A549 (cell line): ENCODE results near the gene ARFGAP2. TPM values are rescaled to one million over a fixed set of nuclear protein-coding genes. Genes with fewer than 3 reads are reported as not detected.

ENCODE experiments used
- ATAC-seq, 2 experiments: fragments of 200-7000 bp in 1 of 2; fragments of >200 bp in 1 of 2; cut with Nextera tagmentation in 1 of 2; cut with Tn5 transposase in 1 of 2; 3 replicates each; pipeline versions ENCODE4 v1.8.0 to v1.9.1; 2018 to 2020; ENCODE audit warnings: mild to moderate bottlenecking in 1 of 2, moderate library complexity in 1 of 2
- CTCF ChIA-PET: fragments of 300-600 bp; sonication (Branson Sonifier 250); formaldehyde crosslinking; extraction: SDS; loops from one replicate; lab custom pipeline; 2021; ENCODE audit warnings: antibody characterized with exemption, inconsistent platforms; lab: Yijun Ruan, JAX
- POLR2A ChIA-PET: fragments of 350-600 bp; formaldehyde crosslinking; extraction: SDS; loops from one replicate; lab custom pipeline; 2021; ENCODE audit warnings: antibody characterized with exemption, inconsistent platforms; lab: Yijun Ruan, JAX
- DNase-seq, 2 experiments: peaks; one replicate each; pipeline versions ENCODE4 v3.0.0 to v3.0.0-alpha.2; 2011 to 2016; ENCODE audit warnings: low read depth in 1 of 2, low spot score in 1 of 2
- FAIRE-seq: peaks from 2 replicates; lab custom pipeline; 2011; peaks lifted over from hg19 to GRCh38; lab: Jason Lieb, UNC
- H3K27ac ChIP-seq, 2 experiments: fragments of >200 bp; sonication (Bioruptor Twin); formaldehyde crosslinking; 3 replicates each; pipeline ENCODE4 v1.5.1; 2016 to 2017
- H3K4me1 ChIP-seq: fragments of >200 bp; sonication (Bioruptor Twin); formaldehyde crosslinking; 3 replicates; pipeline ENCODE4 v1.6.1; 2016
- H3K4me2 ChIP-seq: fragments of >200 bp; sonication (Bioruptor Twin); formaldehyde crosslinking; 3 replicates; pipeline ENCODE4 v1.6.1; 2016
- H3K4me3 ChIP-seq: fragments of >200 bp; sonication (Bioruptor Twin); formaldehyde crosslinking; 3 replicates; pipeline ENCODE4 v1.5.1; 2016
- H3K9me3 ChIP-seq: fragments of >200 bp; sonication (Bioruptor Twin); formaldehyde crosslinking; 3 replicates; pipeline ENCODE4 v1.6.1; 2016
- CEBPB ChIP-seq, 2 experiments: fragments of >200 bp in 1 of 2; sonication (Bioruptor Twin) in 1 of 2; formaldehyde crosslinking in 1 of 2; IDR thresholded peaks; 2 replicates each; pipeline ENCODE4 v1.6.1; 2012 to 2016
- E2F6 ChIP-seq: IDR thresholded peaks from 2 replicates; pipeline ENCODE4 v1.6.1; 2012; ENCODE audit warnings: low read depth, borderline replicate concordance
- FOSB ChIP-seq: fragments of 250-450 bp; sonication (Bioruptor Pico); IDR thresholded peaks from 2 replicates; pipeline ENCODE4 v1.5.0; 2020; ENCODE audit warnings: mild to moderate bottlenecking, moderate library complexity
- GATA3 ChIP-seq: IDR thresholded peaks from 2 replicates; pipeline ENCODE4 v1.6.1; 2012; ENCODE audit warnings: borderline replicate concordance
- JUN ChIP-seq, 2 experiments: fragments of >200 bp; sonication (Bioruptor Twin); formaldehyde crosslinking; IDR thresholded peaks; 2 replicates in 1 of 2; 3 replicates in 1 of 2; pipeline ENCODE4 v1.6.1; 2016 to 2017
- KDM5A ChIP-seq: fragments of 200-600 bp; sonication (generic); IDR thresholded peaks from 2 replicates; pipeline ENCODE4 v1.6.1; 2016; ENCODE audit warnings: antibody characterized with exemption, mild to moderate bottlenecking
- MYC ChIP-seq: IDR thresholded peaks from 2 replicates; pipeline ENCODE4 v1.6.1; 2012; ENCODE audit warnings: mild to moderate bottlenecking, inconsistent platforms, low read length, improper control_type of control experiment, borderline replicate concordance
- NPAS2 ChIP-seq: fragments of 250-450 bp; sonication (Bioruptor Pico); IDR thresholded peaks from 2 replicates; pipeline ENCODE4 v1.8.0; 2022; ENCODE audit warnings: mild to moderate bottlenecking, moderate library complexity, borderline replicate concordance
- PBX3 ChIP-seq: IDR thresholded peaks from 2 replicates; pipeline ENCODE4 v1.6.1; 2012
- PHF8 ChIP-seq: fragments of 200-600 bp; sonication (generic); IDR thresholded peaks from 2 replicates; pipeline ENCODE4 v1.6.1; 2016; ENCODE audit warnings: low read depth, mild to moderate bottlenecking, antibody characterized with exemption, moderate library complexity, borderline replicate concordance
- POLR2A ChIP-seq: IDR thresholded peaks from 2 replicates; pipeline ENCODE4 v1.6.1; 2012; ENCODE audit warnings: mild to moderate bottlenecking, low read length
- RAD21 ChIP-seq, 2 experiments: fragments of >200 bp in 1 of 2; sonication (Bioruptor Twin) in 1 of 2; formaldehyde crosslinking in 1 of 2; IDR thresholded peaks in 1 of 2; conservative IDR thresholded peaks in 1 of 2; 2 replicates in 1 of 2; 3 replicates in 1 of 2; pipeline ENCODE4 v1.6.1; 2012 to 2018; ENCODE audit warnings: inconsistent platforms in 1 of 2
- RARB ChIP-seq: fragments of 250-450 bp; sonication (Bioruptor Pico); IDR thresholded peaks from 2 replicates; pipeline ENCODE4 v1.8.0; 2021; ENCODE audit warnings: mild to moderate bottlenecking, moderate library complexity
- RFX5 ChIP-seq: fragments of 450-650 bp; IDR thresholded peaks from 2 replicates; pipeline ENCODE4 v1.7.1; 2014; ENCODE audit warnings: antibody characterized with exemption, mild to moderate bottlenecking, moderate library complexity
- SMC3 ChIP-seq: fragments of >200 bp; sonication (Bioruptor Twin); formaldehyde crosslinking; IDR thresholded peaks from 3 replicates; pipeline ENCODE4 v1.6.1; 2018; ENCODE audit warnings: inconsistent platforms
- SREBF2 ChIP-seq: fragments of 450-650 bp; IDR thresholded peaks from 2 replicates; pipeline ENCODE4 v1.6.1; 2014; ENCODE audit warnings: mild to moderate bottlenecking, moderate library complexity
- TFCP2L1 ChIP-seq: fragments of 250-450 bp; sonication (Bioruptor Pico); IDR thresholded peaks from 2 replicates; pipeline ENCODE4 v1.5.0; 2021; ENCODE audit warnings: mild to moderate bottlenecking
- TP53 ChIP-seq: fragments of 250-450 bp; sonication (Bioruptor Pico); IDR thresholded peaks from 2 replicates; pipeline ENCODE4 v1.5.0; 2021; ENCODE audit warnings: mild to moderate bottlenecking, moderate library complexity
- ZNF302 ChIP-seq: fragments of 250-450 bp; sonication (Bioruptor Pico); IDR thresholded peaks from 2 replicates; pipeline ENCODE4 v1.9.0; 2021; ENCODE audit warnings: inconsistent platforms, mild to moderate bottlenecking, moderate library complexity
- WGBS: methylation state at CpG from one replicate; pipeline ENCODE4 v1.1.6; 2017; ENCODE audit errors: missing lambda C conversion rate; 5-methylcytosine and 5-hydroxymethylcytosine counted together
- polyA minus RNA-seq: library from RNA; depleted of rRNA, polyadenylated mRNA; stranded (reverse); fragments of >200 nt; gene quantifications from 2 replicates; pipeline ENCODE4 v1.2.3, GENCODE V29; 2011; rRNA and poly(A)+ RNA removed
- polyA plus RNA-seq, 4 experiments: library from polyadenylated mRNA; depleted of rRNA in 3 of 4; stranded (reverse); fragments of >200 nt; fragmentation: RNase III in 1 of 4; extraction: RNeasy Plus Mini Kit Qiagen cat#74134 plus additional on column Dnase treatment in 1 of 4; gene quantifications; 2 replicates in 3 of 4; 3 replicates in 1 of 4; pipeline ENCODE4 v1.2.3, GENCODE V29; 2011 to 2017
- TF ChIP-seq, protein P1 (sequence below): fragments of >200 bp; sonication (Bioruptor Twin); formaldehyde crosslinking; IDR thresholded peaks from 3 replicates; pipeline ENCODE4 v1.5.1; 2016
- TF ChIP-seq, protein P2 (sequence below): fragments of 250-450 bp; sonication (Bioruptor Pico); IDR thresholded peaks from 2 replicates; pipeline ENCODE4 v1.5.0; 2021; ENCODE audit warnings: mild to moderate bottlenecking, moderate library complexity, borderline replicate concordance

The ARFGAP2 gene
- polyA plus RNA-seq (2011; rRNA removed) (28.3 and 29.5 TPM in 2 replicates), polyA plus RNA-seq (2017; fragmentation: RNase III; extraction: RNeasy Plus Mini Kit Qiagen cat#74134 plus additional on column Dnase treatment) (34.0 to 38.0 TPM (median 35.2 TPM) in 3 replicates), polyA minus RNA-seq (52.4 and 57.7 TPM in 2 replicates)
- polyA plus RNA-seq (2012; cell fraction: cytosol; rRNA removed): 28.5 and 30.6 TPM in 2 replicates
- 114 and 160 TPM in 2 replicates for polyA plus RNA-seq (2012; cell fraction: nucleus; rRNA removed)

- H3K4me2 ChIP-seq: peak within 1 kb of the TSS; percentile 92
- H3K4me3 ChIP-seq: peak within 1 kb of the TSS; percentile 100
- TF ChIP-seq SMC3 (no peak), TFCP2L1 (CRISPR knock-in tag) (0 out of 2 replicates have a peak, but pooled peaks have one; percentile 54), RAD21 (conservative IDR thresholded peaks at IDR 0.05 in 1 of 2, IDR thresholded peaks at IDR 0.05 in 1 of 2) (no peak), KDM5A (peak; percentile 98), JUN (IDR thresholded peaks at IDR 0.05) (peak; percentile 75 to 85), CEBPB (IDR thresholded peaks at IDR 0.05) (no peak), TP53 (CRISPR knock-in tag) (0 out of 2 replicates have a peak, but pooled peaks have one; percentile 55), GATA3 (0 out of 2 replicates have a peak, but pooled peaks have one; percentile 9), RFX5 (0 out of 2 replicates have a peak, but pooled peaks have one; percentile 17), MYC (0 out of 2 replicates have a peak, but pooled peaks have one; percentile 29), FOSB (CRISPR knock-in tag) (no peak), PBX3 (peak; percentile 68; the same call in 1 of the 2 replicates), E2F6 (peak; percentile 41; the same call in 1 of the 2 replicates), PHF8 (peak; percentile 56), POLR2A (peak; percentile 29; the same call in 1 of the 2 replicates), SREBF2 (no peak), RARB (CRISPR knock-in tag) (no peak), NPAS2 (CRISPR knock-in tag) (no peak), ZNF302 (CRISPR knock-in tag) (no peak)
- TF ChIP-seq, protein P1, sequence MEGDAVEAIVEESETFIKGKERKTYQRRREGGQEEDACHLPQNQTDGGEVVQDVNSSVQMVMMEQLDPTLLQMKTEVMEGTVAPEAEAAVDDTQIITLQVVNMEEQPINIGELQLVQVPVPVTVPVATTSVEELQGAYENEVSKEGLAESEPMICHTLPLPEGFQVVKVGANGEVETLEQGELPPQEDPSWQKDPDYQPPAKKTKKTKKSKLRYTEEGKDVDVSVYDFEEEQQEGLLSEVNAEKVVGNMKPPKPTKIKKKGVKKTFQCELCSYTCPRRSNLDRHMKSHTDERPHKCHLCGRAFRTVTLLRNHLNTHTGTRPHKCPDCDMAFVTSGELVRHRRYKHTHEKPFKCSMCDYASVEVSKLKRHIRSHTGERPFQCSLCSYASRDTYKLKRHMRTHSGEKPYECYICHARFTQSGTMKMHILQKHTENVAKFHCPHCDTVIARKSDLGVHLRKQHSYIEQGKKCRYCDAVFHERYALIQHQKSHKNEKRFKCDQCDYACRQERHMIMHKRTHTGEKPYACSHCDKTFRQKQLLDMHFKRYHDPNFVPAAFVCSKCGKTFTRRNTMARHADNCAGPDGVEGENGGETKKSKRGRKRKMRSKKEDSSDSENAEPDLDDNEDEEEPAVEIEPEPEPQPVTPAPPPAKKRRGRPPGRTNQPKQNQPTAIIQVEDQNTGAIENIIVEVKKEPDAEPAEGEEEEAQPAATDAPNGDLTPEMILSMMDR: no peak
- TF ChIP-seq, protein P2, sequence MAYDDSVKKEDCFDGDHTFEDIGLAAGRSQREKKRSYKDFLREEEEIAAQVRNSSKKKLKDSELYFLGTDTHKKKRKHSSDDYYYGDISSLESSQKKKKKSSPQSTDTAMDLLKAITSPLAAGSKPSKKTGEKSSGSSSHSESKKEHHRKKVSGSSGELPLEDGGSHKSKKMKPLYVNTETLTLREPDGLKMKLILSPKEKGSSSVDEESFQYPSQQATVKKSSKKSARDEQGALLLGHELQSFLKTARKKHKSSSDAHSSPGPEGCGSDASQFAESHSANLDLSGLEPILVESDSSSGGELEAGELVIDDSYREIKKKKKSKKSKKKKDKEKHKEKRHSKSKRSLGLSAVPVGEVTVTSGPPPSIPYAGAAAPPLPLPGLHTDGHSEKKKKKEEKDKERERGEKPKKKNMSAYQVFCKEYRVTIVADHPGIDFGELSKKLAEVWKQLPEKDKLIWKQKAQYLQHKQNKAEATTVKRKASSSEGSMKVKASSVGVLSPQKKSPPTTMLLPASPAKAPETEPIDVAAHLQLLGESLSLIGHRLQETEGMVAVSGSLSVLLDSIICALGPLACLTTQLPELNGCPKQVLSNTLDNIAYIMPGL: 0 out of 2 replicates have a peak, but pooled peaks have one; percentile 34
- CTCF ChIA-PET: interaction anchor here (0.9 to 10.8 kb wide), 18 partner anchors 8 to 183 kb away, joined by 3 to 173 read pairs (median 8); partner anchors contain the start of genes DDB2, NR1H3 and PACSIN3
- POLR2A ChIA-PET: interaction anchor here (1.3 kb wide), 1 partner anchor 38 kb away, joined by 4 read pairs; no protein-coding TSS in a partner anchor
- no peaks in the 10 kb centered on the region for H3K9me3 ChIP-seq
- FAIRE-seq: no peak
- ATAC-seq: peak; percentile 86 to 96
- 1% methylated on average over 34 of the region's 89 CpGs for WGBS
- DNase-seq: peak; percentile 95 to 99
- H3K4me1 ChIP-seq: peaks cover 14% of the 10 kb centered on the region
- H3K27ac ChIP-seq: peak within 1 kb of the TSS; percentile 94 to 100
These were observed at the start of gene ARFGAP2 for GRCh38 chr11:47176328-47177228. Gene ARFGAP2, minus strand, starts transcription at chr11:47176879. Its CDS starts 26 bp downstream, at chr11:47176853.
